Upper lobe of left lung (tissue), 6 donors: Measurements from ENCODE around the gene TELO2. TPM values are rescaled to one million over a fixed set of nuclear protein-coding genes. Genes with fewer than 3 reads are reported as not detected.

Experiments used
- ATAC-seq, 2 donors: fragments of 200-7000 bp; cut with Tn5 transposase; one replicate each; pipeline ENCODE4 v1.9.1; 2022; ENCODE audit warnings: mild to moderate bottlenecking in 2 of 2, moderate library complexity in 2 of 2; ENCODE audit not compliant: low FRiP score in 2 of 2
- DNase-seq, 2 donors: peaks; one replicate each; pipeline ENCODE4 v3.0.0-alpha.2; 2019 to 2020
- H3K27ac ChIP-seq, 4 donors: fragments of 200-600 bp; sonication (generic); one replicate each; pipeline ENCODE4 v1.5.1; 2016 to 2019
- H3K27me3 ChIP-seq, 4 donors: fragments of 200-600 bp; sonication (generic); one replicate each; pipeline ENCODE4 v1.5.1; 2017 to 2019
- H3K36me3 ChIP-seq, 4 donors: fragments of 200-600 bp; sonication (generic); one replicate each; pipeline ENCODE4 v1.5.1; 2016 to 2019
- H3K4me1 ChIP-seq, 4 donors: fragments of 200-600 bp; sonication (generic); one replicate each; pipeline ENCODE4 v1.5.1; 2018 to 2019
- H3K4me3 ChIP-seq, 4 donors: fragments of 200-600 bp; sonication (generic); one replicate each; pipeline ENCODE4 v1.5.1; 2017 to 2019; ENCODE audit warnings: mild to moderate bottlenecking in 2 of 4, moderate library complexity in 1 of 4
- H3K9me3 ChIP-seq, 4 donors: fragments of 200-600 bp; sonication (generic); one replicate each; pipeline ENCODE4 v1.5.1; 2018 to 2019
- EP300 ChIP-seq, 4 donors: sonication (generic); formaldehyde crosslinking; IDR thresholded peaks; one replicate each; pipeline ENCODE4 v1.5.1; 2017; ENCODE audit warnings: antibody characterized with exemption in 4 of 4, control low read depth in 2 of 4
- POLR2A ChIP-seq, 4 donors: fragments of 450-650 bp; IDR thresholded peaks; one replicate each; pipeline ENCODE4 v1.5.1; 2016 to 2017; ENCODE audit warnings: antibody characterized with exemption in 4 of 4, mild to moderate bottlenecking in 2 of 4
- POLR2AphosphoS5 ChIP-seq, 2 donors: sonication (generic); formaldehyde crosslinking; IDR thresholded peaks; one replicate each; pipeline ENCODE4 v1.5.1; 2017; ENCODE audit warnings: antibody characterized with exemption in 2 of 2
- WGBS, 2 donors: methylation state at CpG; one replicate each; pipeline ENCODE4 v1.1.5; 2017 to 2018; 5-methylcytosine and 5-hydroxymethylcytosine counted together
- total RNA-seq, 6 donors: library from RNA; depleted of rRNA in 4 of 6; stranded (reverse); fragments of >200 nt in 4 of 6; gene quantifications; one replicate each; pipeline versions ENCODE4 v1.1.0 to v1.2.1, GENCODE V29; 2016 to 2021
- TF ChIP-seq, protein P1 (sequence below), 6 experiments: fragments of 450-650 bp in 4 of 6; fragments of 200-600 bp in 2 of 6; sonication (generic) in 2 of 6; IDR thresholded peaks; one replicate each; pipeline ENCODE4 v1.5.1; 2016 to 2019; ENCODE audit warnings: antibody characterized with exemption in 6 of 6
- donor health status: DM: no; HTN: no; CAD: no; lungs with moderate emphysema.
- donor health status: DM: no; HTN: yes; CAD: no; lungs with severe emphysema.

Gene TELO2
- total RNA-seq, 6 donors from 2014 or later = 13.8 to 130 (median 41.5) TPM

DNA sequence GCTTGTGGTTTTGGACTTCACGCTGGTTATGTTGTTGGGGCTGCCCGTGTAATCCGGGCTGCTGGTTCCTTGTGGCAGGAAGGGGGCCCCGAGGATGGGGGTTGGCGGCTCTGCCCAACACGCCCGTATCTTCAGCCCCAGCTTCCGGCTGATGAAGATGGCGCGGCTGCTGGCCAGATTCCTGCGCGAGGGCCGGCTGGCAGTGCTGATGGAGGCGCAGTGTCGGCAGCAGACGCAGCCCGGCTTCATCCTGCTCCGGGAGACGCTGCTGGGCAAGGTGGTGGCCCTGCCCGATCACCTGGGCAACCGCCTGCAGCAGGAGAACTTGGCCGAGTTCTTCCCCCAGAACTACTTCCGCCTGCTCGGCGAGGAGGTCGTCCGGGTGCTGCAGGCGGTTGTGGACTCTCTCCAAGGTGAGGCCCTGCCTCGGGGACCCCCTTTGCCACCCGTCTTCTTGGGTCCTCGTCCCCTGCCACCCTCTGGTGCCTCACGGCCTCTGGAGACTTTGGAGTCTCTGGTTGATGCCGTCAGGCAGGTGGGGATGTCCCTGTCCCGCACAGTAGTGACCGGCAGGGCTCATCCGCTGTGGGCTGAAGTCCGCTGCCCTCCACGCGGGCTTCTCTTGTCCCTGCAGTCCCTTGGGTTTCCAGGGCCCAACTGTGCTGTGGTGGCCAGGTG, 2.2 kb downstream of the TELO2 start:
- Histone ChIP-seq H3K4me1 (peaks cover 17 to 25% (median 18%) of the 10 kb centered on the region in 4 donors), H3K27me3 (no peaks in the 10 kb centered on the region), H3K36me3 (peaks cover 3 to 56% (median 35%) of the 10 kb centered on the region in 4 donors), H3K9me3 (no peaks in the 10 kb centered on the region), H3K4me3 (no peak overlapping the region), H3K27ac (peak overlapping the region in 1 of 4 donors; percentile 90)
- ATAC-seq (no peak), DNase-seq (peak in 1 of 2 donors; percentile 75)
- no peak for TF ChIP-seq POLR2AphosphoS5 (IDR thresholded peaks at IDR 0.05)
- TF ChIP-seq, protein P1, sequence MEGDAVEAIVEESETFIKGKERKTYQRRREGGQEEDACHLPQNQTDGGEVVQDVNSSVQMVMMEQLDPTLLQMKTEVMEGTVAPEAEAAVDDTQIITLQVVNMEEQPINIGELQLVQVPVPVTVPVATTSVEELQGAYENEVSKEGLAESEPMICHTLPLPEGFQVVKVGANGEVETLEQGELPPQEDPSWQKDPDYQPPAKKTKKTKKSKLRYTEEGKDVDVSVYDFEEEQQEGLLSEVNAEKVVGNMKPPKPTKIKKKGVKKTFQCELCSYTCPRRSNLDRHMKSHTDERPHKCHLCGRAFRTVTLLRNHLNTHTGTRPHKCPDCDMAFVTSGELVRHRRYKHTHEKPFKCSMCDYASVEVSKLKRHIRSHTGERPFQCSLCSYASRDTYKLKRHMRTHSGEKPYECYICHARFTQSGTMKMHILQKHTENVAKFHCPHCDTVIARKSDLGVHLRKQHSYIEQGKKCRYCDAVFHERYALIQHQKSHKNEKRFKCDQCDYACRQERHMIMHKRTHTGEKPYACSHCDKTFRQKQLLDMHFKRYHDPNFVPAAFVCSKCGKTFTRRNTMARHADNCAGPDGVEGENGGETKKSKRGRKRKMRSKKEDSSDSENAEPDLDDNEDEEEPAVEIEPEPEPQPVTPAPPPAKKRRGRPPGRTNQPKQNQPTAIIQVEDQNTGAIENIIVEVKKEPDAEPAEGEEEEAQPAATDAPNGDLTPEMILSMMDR (IDR thresholded peaks at IDR 0.05) = no peak
- TF ChIP-seq POLR2A (IDR thresholded peaks at IDR 0.05) = no peak
- TF ChIP-seq EP300 (IDR thresholded peaks at IDR 0.05) = no peak
- 96 to 98% methylated on average over 15 to 39 of the region's 39 CpGs for WGBS, 2 donors

DNA sequence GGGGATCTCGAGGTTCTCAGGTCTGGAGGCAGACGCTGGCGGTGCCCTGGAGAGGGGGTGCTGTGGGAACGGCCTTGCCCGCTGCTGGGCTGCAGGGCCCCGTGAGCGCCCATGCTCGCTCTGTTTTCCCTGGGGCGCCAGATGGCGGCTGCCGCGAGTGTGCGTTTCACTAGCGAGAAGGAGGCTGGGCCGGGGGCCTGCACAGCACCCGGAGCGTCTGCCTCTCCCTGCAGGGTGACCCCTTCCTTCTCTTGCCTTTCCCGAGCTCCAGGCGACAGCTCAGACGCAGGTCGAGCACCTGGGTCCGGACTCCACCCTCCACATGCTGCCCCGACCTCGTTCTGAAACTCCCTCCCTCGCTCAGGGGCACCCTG, 2.7 kb downstream of the TELO2 start:
- Histone ChIP-seq H3K4me3 (no peak overlapping the region), H3K36me3 (peaks cover 3 to 61% (median 40%) of the 10 kb centered on the region in 4 donors), H3K27me3 (no peaks in the 10 kb centered on the region), H3K9me3 (no peaks in the 10 kb centered on the region), H3K4me1 (peaks cover 17 to 25% (median 18%) of the 10 kb centered on the region in 4 donors), H3K27ac (no peak overlapping the region)
- ATAC-seq (no peak), DNase-seq (peak in 1 of 2 donors; percentile 86)
- 95 to 96% methylated on average over 19 to 25 of the region's 25 CpGs for WGBS, 2 donors
- TF ChIP-seq POLR2A (IDR thresholded peaks at IDR 0.05) = no peak
- TF ChIP-seq POLR2AphosphoS5 (IDR thresholded peaks at IDR 0.05) = no peak
- no peak for TF ChIP-seq EP300 (IDR thresholded peaks at IDR 0.05)
- TF ChIP-seq, protein P1 (IDR thresholded peaks at IDR 0.05) = no peak

DNA sequence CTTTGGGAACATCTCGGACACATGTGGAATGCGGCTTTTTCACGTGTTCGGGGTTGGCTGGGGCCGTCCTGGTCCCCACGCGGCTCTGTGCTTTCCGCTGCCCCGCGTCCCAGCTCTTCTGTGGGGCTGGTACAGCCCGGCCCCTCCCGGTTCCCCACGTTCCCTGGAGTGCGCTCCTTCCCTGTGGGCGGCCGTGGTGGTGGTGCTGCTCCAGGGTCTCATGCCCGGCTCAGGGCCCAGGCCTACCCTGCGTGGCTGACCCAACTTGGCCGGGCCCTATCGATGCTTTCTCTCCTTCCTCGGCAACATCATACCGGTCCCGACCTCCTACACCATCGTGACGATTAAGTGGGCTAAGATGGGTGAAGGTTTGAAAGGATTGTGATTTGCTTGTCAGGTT, 3.3 kb downstream of the TELO2 start:
- DNase-seq = no peak
- 92 to 94% methylated on average over 17 to 25 of the region's 25 CpGs for WGBS, 2 donors
- TF ChIP-seq POLR2A (IDR thresholded peaks at IDR 0.05) = no peak
- TF ChIP-seq POLR2AphosphoS5 (IDR thresholded peaks at IDR 0.05) = no peak
- TF ChIP-seq, protein P1 (IDR thresholded peaks at IDR 0.05) = no peak
- TF ChIP-seq EP300 (IDR thresholded peaks at IDR 0.05) = no peak
- no peaks in the 10 kb centered on the region for H3K27me3 ChIP-seq
- no peak overlapping the region for H3K27ac ChIP-seq
- H3K9me3 ChIP-seq = no peaks in the 10 kb centered on the region
- H3K4me3 ChIP-seq = no peak overlapping the region
- peaks cover 3 to 67% (median 46%) of the 10 kb centered on the region in 4 donors for H3K36me3 ChIP-seq
- no peak for ATAC-seq
- peaks cover 17 to 25% (median 18%) of the 10 kb centered on the region in 4 donors for H3K4me1 ChIP-seq

DNA sequence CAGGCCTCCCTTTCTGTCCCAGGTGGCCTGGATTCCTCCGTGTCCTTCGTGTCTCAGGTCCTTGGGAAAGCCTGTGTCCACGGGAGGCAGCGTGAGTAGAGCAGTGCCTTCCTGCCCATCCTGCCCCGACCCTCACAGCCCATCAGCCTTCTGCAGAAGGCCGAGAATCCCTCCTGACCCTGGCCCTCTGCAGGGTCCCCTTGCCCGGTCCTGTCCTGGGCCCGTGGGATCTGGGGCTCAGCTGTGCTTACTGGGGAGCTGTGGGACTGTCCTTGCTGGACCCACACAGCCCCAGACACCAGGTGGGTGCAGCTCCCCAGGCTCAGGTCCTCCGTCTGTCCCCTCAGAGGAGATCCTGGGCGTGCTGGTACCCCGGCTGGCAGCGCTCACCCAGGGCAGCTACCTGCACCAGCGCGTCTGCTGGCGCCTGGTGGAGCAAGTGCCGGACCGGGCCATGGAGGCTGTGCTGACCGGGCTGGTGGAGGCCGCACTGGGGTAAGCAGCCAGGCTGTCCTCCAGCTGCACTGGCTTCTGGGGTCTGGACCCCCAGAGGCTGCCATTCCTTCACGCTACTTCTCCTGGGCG, 3.9 kb downstream of the TELO2 start:
- Histone ChIP-seq H3K27me3 (no peaks in the 10 kb centered on the region), H3K27ac (no peak overlapping the region), H3K36me3 (peaks cover 6 to 73% (median 53%) of the 10 kb centered on the region in 4 donors), H3K4me3 (no peak overlapping the region), H3K9me3 (no peaks in the 10 kb centered on the region), H3K4me1 (peaks cover 17 to 25% (median 18%) of the 10 kb centered on the region in 4 donors)
- WGBS, 2 donors = 92 to 99% methylated on average over 15 to 21 of the region's 21 CpGs
- TF ChIP-seq, protein P1 (IDR thresholded peaks at IDR 0.05) = no peak
- TF ChIP-seq POLR2A (IDR thresholded peaks at IDR 0.05) (no peak), POLR2AphosphoS5 (IDR thresholded peaks at IDR 0.05) (no peak), EP300 (IDR thresholded peaks at IDR 0.05) (no peak)
- ATAC-seq (no peak), DNase-seq (peak in 1 of 2 donors; percentile 69)
